Muscle of leg (tissue), 11 donors: Measurements from ENCODE around the gene KIF5A. TPM values are rescaled to one million over a fixed set of nuclear protein-coding genes. Genes with fewer than 3 reads are reported as not detected.

Source experiments
- DNase-seq: peaks from one replicate; pipeline ENCODE4 v3.0.0; 2013
- H3K27ac ChIP-seq: one replicate; pipeline ENCODE4 v1.5.1; 2013; ENCODE audit warnings: mild to moderate bottlenecking, low read length, control low read depth
- H3K27me3 ChIP-seq: one replicate; pipeline ENCODE4 v1.6.1; 2013; ENCODE audit warnings: low read length; ENCODE audit not compliant: control insufficient read depth, insufficient read depth
- H3K36me3 ChIP-seq: one replicate; pipeline ENCODE4 v1.6.1; 2013; ENCODE audit warnings: low read length; ENCODE audit not compliant: control insufficient read depth, insufficient read depth
- H3K4me1 ChIP-seq: one replicate; pipeline ENCODE4 v1.6.1; 2013; ENCODE audit warnings: low read length; ENCODE audit not compliant: control insufficient read depth, insufficient read depth
- H3K4me3 ChIP-seq: one replicate; pipeline ENCODE4 v1.5.1; 2013; ENCODE audit warnings: low read length, control low read depth
- H3K9me3 ChIP-seq: replicated peaks from 2 replicates; pipeline ENCODE4 v1.6.1; 2013; ENCODE audit warnings: low read depth, low read length; ENCODE audit not compliant: control insufficient read depth
- WGBS: methylation state at CpG from one replicate; pipeline ENCODE4 v1.1.5; 2013; ENCODE audit warnings: missing lambda C conversion rate; ENCODE audit not compliant: insufficient coverage; 5-methylcytosine and 5-hydroxymethylcytosine counted together
- polyA plus RNA-seq, 8 donors: library from polyadenylated mRNA; unstranded; fragments of 120-200 nt; gene quantifications; one replicate each; pipeline versions ENCODE4 v1.2.1 to v1.2.3, GENCODE V29; 2013; ENCODE audit warnings: inconsistent platforms in 1 of 8, low replicate concordance in 1 of 8; ENCODE audit not compliant: insufficient read length in 8 of 8, insufficient read depth in 1 of 8
- total RNA-seq: library from RNA; stranded (reverse); fragments of 120-200 nt; gene quantifications from one replicate; pipeline ENCODE4 v1.2.4, GENCODE V29; 2013

Gene KIF5A
- total and polyA plus RNA-seq, 9 donors = 0.04 to 0.85 (median 0.11) TPM; not detected in 1

DNA sequence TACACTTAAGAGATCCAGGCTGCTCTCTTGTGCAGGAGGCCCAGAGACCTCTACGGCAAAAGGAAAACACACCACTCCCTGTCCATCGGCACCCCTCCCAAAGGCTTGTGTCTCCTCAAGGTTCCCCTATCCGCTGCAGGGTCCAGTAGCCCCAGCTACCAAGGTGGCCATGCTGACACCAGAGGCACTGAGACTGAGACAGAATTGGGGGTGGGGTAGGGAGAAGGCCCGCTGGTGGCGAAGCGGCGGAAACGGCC lies 30.1 kb upstream of the KIF5A start:
- Histone ChIP-seq H3K9me3 (no peaks in the 10 kb centered on the region), H3K27me3 (no peaks in the 10 kb centered on the region), H3K27ac (peak overlapping the region; percentile 100), H3K4me3 (peak overlapping the region; percentile 98), H3K36me3 (peaks cover 42% of the 10 kb centered on the region), H3K4me1 (peaks cover 51% of the 10 kb centered on the region)
- 0% methylated on average over 6 of the region's 8 CpGs for WGBS
- peak; percentile 72 for DNase-seq

DNA sequence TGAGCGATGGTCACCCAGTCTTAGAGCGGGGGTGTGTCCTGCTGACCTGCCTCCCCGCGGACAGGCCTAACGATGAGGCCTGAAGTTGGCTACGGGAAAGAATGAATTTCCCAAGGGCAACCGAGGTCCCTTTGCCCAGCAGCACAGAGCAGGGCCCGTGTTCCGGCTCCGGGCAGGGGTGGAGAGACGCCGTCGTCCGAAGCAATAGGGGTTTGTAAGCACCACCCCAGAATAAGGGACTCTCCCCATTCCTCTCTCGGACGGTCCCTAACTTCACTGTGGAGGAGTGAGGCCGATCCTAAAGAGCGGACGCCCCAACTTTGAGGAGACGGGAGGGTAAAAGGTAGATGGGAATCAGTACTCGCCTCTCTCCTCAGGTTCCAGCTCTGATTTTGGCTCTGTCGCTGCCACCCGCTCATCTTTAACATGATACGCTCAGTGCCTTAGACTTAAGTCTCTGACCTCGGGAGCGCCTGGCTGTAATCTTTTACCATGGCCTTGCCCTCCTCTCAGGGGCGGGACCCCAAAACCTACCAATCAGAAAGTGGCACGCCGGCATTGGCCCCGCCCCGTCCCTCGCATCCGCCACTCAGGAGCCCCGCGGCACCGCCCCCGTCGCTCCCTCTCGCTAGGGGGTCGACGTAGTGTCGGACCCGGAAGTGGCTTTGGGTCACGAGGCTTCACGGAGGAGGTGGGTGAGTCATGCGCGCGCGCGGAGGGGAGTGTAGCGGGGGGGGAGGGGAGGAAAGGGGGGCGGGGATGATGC lies 29.6 kb upstream of the KIF5A start, which contains the start of gene DDIT3:
TSS of gene DDIT3 (minus strand) at position 462 of the 766 bp plus-strand sequence. CDS start 3,108 bp downstream, outside the sequence.
- H3K27me3 ChIP-seq = no peaks in the 10 kb centered on the region
- no peaks in the 10 kb centered on the region for H3K9me3 ChIP-seq
- WGBS = 0% methylated on average over 27 of the region's 52 CpGs
- H3K36me3 ChIP-seq = peaks cover 42% of the 10 kb centered on the region
- peak within 1 kb of the TSS; percentile 98 for H3K4me3 ChIP-seq
- H3K4me1 ChIP-seq = peaks cover 53% of the 10 kb centered on the region
- peak; percentile 100 for DNase-seq
- peak within 1 kb of the TSS; percentile 100 for H3K27ac ChIP-seq

DNA sequence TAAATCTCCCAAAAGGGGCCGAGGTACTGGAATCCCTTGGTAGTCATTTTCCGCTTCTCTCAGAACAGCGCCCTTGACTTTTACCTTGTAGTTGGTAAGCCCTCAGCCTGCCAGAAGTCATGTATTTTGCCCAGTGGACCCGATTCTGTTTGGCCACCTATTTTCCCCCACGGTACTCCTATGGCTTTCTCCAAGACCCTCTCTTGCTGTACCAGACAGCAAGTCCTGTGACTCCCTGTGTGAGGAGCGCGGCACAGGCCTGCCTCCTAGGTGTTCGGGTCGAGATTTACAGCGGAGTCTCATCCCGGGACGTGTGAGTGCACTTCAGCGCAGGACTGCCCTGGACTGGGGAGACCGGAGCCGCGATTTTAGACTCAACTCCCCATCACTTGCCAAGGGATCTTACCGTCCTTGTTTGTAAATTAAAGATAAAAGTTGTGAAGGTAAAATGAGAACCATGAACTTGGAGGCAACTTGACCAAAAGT lies 28.3 kb upstream of the KIF5A start:
- WGBS = 18% methylated on average over 7 of the region's 17 CpGs
- Histone ChIP-seq H3K9me3 (no peaks in the 10 kb centered on the region), H3K27me3 (no peaks in the 10 kb centered on the region), H3K27ac (peak overlapping the region; percentile 98), H3K4me1 (peaks cover 53% of the 10 kb centered on the region), H3K36me3 (peaks cover 42% of the 10 kb centered on the region), H3K4me3 (peak overlapping the region; percentile 78)
- peak; percentile 77 for DNase-seq

DNA sequence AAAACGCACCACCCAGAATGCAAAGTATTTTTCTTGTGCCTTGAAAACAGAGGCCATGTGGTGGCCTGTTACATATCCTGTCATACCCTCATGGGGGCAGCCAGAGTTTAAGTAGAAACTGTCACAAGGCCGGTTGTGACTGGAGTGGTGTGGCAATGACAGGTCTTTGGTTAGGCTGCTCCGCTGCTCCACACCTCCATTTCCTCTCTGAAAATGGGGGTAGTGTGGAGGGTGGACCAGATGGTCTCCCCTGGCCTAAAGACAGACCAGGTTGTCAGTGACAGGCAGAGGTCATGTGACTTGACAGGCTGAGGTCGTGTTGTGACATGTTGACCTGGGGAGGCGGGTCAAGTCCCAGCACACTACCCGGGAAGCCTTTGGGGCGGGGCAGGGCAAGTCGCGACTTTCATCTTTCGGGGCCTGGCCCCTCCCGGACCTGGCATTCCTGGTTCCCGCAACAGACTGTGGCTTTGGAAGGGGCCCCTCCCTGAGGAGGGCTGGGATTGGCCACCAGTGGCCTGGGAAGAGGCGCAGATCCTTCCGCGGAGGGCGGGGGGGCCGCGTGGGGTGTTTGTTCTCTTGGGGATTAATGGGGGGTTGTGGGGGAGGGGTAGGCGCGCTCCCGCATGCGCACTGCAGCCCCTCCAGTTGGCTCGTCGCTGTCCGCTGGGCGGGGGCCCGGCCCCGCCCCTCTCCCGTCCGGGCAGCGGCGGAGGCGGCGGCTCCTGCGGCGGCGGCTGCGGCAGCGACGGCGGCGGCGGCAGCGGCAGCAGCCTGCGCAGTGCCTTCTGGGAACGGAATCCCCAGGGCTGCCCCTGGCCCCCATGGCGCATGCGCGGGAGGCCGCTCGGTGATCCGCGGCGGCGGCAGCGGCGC lies 27.6 kb upstream of the KIF5A start, which contains the start of gene MBD6:
TSS of gene MBD6 (plus strand) at position 814 of the 876 bp plus-strand sequence. CDS start 1,480 bp downstream, outside the sequence.
- peaks cover 55% of the 10 kb centered on the region for H3K4me1 ChIP-seq
- peak within 1 kb of the TSS; percentile 78 for H3K4me3 ChIP-seq
- no peaks in the 10 kb centered on the region for H3K27me3 ChIP-seq
- H3K9me3 ChIP-seq = no peaks in the 10 kb centered on the region
- WGBS = under 1% methylated on average over 54 of the region's 57 CpGs
- H3K36me3 ChIP-seq = peaks cover 42% of the 10 kb centered on the region
- peak within 1 kb of the TSS; percentile 98 for H3K27ac ChIP-seq
- peak; percentile 92 for DNase-seq

DNA sequence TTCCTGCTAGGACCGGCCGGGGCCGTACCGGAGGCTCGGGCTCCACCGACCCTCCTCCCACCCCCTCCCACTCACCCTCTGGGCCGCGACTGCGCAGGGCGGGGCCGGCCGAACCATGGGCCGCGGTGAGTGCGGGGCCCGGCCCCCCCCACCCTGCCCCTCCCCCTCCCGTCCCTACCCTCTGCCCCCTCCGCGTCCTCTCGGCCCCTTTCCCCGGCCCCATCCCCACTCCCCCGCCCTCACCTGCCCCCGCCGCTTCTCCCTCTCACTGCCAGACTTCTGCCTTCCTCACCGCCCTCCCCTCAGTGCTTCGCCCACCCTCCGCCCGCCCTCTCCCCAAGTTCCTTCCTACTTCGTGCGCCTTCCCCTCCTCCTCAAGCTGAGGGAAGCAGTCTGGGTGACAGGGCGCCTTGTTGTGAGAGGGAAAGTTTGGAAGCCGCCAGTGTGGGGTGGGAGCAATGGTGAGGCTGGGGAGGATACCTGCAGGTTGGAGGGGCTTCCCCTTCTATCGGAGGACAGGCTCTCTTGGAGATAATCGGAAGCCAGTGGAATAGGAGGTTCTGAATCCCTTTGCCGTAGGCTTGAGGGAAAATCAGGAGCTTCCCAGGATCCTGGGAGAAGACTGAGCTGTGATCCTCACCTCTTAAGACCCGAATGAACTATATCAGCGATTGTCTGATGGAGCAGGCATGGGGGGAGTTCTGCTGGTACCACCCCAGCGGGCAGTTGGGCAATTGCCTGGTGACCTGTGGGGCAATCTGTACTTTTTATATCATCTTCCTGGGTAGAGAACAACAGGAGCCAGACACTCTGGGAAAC lies 26.7 kb upstream of the KIF5A start:
- 0% methylated on average over 3 of the region's 38 CpGs for WGBS
- H3K27me3 ChIP-seq = no peaks in the 10 kb centered on the region
- peak overlapping the region; percentile 98 for H3K27ac ChIP-seq
- H3K36me3 ChIP-seq = peaks cover 45% of the 10 kb centered on the region
- peak; percentile 90 for DNase-seq
- H3K4me3 ChIP-seq = peak overlapping the region; percentile 78
- H3K9me3 ChIP-seq = no peaks in the 10 kb centered on the region
- H3K4me1 ChIP-seq = peaks cover 54% of the 10 kb centered on the region

DNA sequence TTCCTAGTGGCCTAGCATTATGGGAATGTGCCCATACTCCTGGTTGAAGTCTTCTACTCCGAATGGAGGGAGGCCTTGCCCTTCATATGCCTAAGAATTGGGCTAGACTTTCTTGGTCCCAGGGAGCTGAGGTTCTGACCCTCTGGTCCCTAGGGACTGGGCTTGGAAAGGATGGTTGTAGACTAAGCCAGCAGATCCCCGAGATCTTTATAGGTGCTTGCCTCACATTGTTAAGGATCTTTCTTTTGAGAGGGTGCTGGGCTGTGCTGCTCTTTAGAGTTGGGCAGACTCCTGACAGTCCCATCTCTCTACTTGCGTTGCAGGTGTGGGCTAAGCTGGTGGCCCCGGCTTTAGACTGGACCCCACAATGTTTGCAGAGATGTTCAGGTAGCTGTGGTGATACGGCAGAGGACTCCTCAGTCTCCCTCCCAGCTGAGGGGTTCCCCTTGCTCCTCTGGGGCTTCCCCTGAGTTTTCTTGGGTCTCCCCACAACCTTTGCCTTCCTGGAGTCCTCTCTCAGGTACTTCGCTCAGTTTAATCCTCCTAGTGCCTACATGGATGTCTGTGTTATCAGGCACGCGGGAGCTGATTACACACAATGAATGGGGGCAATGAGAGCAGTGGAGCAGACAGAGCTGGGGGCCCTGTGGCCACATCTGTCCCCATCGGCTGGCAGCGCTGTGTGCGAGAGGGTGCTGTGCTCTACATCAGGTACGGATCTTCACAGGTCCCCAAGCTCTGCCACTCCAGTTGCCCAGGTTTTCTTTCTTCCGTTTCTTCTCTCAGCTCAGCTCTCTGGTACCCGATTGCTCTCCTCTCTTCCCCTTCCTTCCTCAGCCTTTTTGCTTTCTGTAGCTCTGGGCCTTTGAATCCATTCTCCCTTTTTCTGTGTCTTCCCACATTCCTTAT lies 25.9 kb upstream of the KIF5A start:
- DNase-seq = peak; percentile 45
- WGBS = 62% methylated on average over 13 of the region's 14 CpGs
- H3K36me3 ChIP-seq = peaks cover 51% of the 10 kb centered on the region
- peak overlapping the region; percentile 98 for H3K27ac ChIP-seq
- peak overlapping the region; percentile 78 for H3K4me3 ChIP-seq
- no peaks in the 10 kb centered on the region for H3K27me3 ChIP-seq
- H3K4me1 ChIP-seq = peaks cover 46% of the 10 kb centered on the region
- no peaks in the 10 kb centered on the region for H3K9me3 ChIP-seq

DNA sequence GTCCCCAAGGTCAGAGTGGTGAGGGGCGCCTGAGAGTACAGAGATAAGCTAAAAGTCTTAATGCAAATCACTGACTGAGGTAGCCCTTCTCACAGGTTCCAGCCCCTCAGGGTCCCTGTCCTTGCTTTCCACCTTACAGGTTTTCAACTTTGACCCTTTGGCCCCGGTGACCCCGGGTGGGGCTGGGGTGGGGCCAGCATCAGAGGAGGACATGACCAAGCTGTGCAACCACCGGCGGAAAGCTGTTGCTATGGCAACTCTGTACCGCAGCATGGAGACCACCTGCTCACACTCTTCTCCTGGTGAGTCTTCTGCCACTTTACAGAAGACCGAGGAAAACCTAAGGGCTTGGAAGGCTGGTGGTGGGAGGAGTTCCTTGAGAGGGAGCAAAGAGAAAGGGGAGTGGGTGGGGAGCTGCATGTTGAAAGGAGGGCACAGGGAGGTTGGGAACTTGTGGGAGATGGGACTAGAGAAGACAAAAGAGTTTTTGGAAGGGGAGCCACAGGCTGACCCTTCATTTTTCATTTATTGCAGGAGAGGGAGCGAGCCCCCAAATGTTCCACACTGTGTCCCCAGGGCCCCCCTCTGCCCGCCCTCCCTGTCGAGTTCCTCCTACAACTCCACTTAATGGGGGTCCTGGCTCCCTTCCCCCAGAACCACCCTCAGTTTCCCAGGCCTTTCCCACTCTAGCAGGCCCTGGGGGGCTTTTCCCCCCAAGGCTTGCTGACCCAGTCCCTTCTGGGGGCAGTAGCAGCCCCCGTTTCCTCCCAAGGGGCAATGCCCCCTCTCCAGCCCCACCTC lies 24.8 kb upstream of the KIF5A start:
- no peak overlapping the region for H3K27ac ChIP-seq
- peaks cover 38% of the 10 kb centered on the region for H3K4me1 ChIP-seq
- H3K4me3 ChIP-seq = no peak overlapping the region
- no peaks in the 10 kb centered on the region for H3K27me3 ChIP-seq
- no peaks in the 10 kb centered on the region for H3K9me3 ChIP-seq
- peaks cover 60% of the 10 kb centered on the region for H3K36me3 ChIP-seq
- WGBS = 71% methylated on average over 4 of the region's 11 CpGs
- no peak for DNase-seq

DNA sequence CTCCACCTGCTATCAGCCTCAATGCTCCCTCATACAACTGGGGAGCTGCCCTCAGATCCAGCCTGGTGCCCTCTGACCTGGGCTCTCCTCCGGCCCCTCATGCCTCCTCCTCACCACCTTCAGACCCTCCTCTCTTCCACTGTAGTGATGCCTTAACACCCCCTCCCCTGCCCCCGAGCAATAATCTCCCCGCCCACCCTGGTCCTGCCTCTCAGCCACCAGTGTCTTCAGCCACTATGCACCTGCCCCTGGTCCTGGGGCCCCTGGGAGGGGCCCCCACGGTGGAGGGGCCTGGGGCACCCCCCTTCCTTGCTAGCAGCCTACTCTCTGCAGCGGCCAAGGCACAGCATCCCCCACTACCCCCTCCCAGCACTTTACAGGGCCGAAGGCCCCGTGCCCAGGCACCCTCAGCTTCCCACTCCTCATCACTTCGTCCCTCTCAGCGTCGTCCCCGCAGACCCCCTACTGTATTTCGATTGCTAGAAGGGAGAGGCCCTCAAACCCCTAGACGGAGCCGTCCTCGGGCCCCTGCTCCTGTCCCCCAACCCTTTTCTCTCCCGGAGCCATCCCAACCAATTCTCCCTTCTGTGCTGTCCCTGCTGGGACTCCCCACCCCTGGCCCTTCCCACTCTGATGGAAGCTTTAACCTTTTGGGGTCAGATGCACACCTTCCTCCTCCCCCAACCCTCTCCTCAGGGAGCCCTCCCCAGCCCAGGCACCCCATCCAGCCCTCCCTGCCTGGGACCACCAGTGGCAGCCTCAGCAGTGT lies 24.0 kb upstream of the KIF5A start:
- Histone ChIP-seq H3K9me3 (no peaks in the 10 kb centered on the region), H3K27ac (no peak overlapping the region), H3K36me3 (peaks cover 68% of the 10 kb centered on the region), H3K4me3 (no peak overlapping the region), H3K4me1 (peaks cover 37% of the 10 kb centered on the region), H3K27me3 (no peaks in the 10 kb centered on the region)
- 71% methylated on average over 15 of the region's 16 CpGs for WGBS
- DNase-seq = no peak
